ENCODE data around the gene GPATCH2L.

DNA sequence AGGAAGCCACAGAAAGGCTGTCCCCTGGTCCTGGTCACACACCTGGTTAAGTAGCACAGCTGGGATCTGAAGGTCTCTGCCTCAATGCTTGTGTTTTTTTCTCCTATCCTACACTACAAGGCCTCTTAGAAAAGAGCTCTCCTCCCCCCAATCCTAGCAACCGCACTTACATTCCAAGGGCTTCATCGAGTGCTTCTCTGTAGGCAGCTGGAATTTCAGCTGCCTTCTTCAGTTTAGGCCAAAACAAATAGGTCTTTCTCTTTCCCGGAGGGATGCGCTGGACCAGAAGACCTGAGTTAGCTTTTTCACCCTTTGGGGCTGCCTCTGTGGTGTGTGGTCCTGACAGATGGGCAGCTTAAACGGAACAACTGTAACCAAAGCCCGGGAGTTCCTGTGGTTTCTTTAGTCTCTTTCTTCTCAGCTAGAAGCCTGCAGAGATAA lies 109.7 kb downstream of the GPATCH2L start:
- TF ChIP-seq, protein P1, sequence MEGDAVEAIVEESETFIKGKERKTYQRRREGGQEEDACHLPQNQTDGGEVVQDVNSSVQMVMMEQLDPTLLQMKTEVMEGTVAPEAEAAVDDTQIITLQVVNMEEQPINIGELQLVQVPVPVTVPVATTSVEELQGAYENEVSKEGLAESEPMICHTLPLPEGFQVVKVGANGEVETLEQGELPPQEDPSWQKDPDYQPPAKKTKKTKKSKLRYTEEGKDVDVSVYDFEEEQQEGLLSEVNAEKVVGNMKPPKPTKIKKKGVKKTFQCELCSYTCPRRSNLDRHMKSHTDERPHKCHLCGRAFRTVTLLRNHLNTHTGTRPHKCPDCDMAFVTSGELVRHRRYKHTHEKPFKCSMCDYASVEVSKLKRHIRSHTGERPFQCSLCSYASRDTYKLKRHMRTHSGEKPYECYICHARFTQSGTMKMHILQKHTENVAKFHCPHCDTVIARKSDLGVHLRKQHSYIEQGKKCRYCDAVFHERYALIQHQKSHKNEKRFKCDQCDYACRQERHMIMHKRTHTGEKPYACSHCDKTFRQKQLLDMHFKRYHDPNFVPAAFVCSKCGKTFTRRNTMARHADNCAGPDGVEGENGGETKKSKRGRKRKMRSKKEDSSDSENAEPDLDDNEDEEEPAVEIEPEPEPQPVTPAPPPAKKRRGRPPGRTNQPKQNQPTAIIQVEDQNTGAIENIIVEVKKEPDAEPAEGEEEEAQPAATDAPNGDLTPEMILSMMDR (IDR thresholded peaks at IDR 0.05): no peak
- TF ChIP-seq POLR2AphosphoS5 (IDR thresholded peaks at IDR 0.05) (no peak), POLR2A (IDR thresholded peaks at IDR 0.05; ENCODE audit: low read depth) (no peak)

All from esophagus muscularis mucosa (tissue), 3 donors.